ENCODE results near the gene YWHAQ. TPM values are rescaled to one million over a fixed set of nuclear protein-coding genes. Genes with fewer than 3 reads are reported as not detected.
"Not testable (repeated sequence)": the region's sequence is repeated elsewhere in the genome, so short reads cannot be mapped to it uniquely, and the experiment has no call there.

The YWHAQ gene
- total RNA-seq, 1 donor from 2014 or later, result 173 TPM

DNA sequence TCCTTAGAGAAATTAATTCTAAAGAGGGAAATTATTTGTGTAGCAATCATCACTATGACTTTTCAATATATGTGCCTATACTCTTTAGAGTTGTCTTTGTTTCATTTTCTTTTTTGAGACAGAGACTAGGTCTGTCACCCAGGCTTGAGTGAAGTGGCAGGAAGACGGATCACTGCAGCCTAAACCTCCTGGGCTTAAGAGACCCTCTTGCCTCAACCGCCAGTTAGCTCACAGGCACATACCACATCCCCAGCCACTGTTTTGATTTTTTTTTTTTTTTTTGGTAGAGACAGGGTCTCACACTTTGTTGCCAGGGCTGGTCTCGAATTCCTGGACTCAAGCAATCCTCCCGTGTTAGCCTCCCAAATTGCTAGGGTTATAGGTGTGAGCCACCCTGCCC is 12.4 kb downstream of the YWHAQ start:
- no peaks in the 10 kb centered on the region for H3K36me3 ChIP-seq
- intact Hi-C loops (cut with DNase I), result no loop called here

DNA sequence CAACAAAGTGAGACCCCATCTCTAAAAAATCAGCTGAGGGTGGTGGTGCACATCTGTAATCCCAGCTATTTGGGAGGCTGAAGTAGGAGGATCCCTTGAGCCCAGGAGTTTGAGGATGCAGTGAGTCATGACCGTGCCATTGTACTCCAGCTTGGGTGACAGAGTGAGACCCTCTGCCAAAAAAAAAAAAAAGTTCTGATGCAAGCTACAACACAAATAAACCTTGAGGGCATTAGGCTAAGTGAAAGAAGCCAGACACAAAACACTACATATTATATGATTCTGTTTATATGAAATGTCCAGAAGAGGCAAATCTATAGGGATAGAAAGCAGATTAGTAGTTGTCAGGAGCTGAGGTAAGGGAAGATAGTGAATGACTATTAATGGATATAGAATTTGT is 13.0 kb downstream of the YWHAQ start:
- no peak for DNase-seq (ENCODE audit: extremely low spot score in 2 of 2)
- no peaks in the 10 kb centered on the region for H3K36me3 ChIP-seq
- peaks cover 71% of the 10 kb centered on the region for H3K4me1 ChIP-seq
- intact Hi-C loops (cut with DNase I), result no loop called here
- no peak overlapping the region for H3K4me3 ChIP-seq
- TF ChIP-seq POLR2AphosphoS5 (IDR thresholded peaks at IDR 0.05; ENCODE audit: insufficient read depth in 1 of 2, low read depth in 1 of 2) (no peak), POLR2A (IDR thresholded peaks at IDR 0.05) (no peak)
- TF ChIP-seq, protein P1, sequence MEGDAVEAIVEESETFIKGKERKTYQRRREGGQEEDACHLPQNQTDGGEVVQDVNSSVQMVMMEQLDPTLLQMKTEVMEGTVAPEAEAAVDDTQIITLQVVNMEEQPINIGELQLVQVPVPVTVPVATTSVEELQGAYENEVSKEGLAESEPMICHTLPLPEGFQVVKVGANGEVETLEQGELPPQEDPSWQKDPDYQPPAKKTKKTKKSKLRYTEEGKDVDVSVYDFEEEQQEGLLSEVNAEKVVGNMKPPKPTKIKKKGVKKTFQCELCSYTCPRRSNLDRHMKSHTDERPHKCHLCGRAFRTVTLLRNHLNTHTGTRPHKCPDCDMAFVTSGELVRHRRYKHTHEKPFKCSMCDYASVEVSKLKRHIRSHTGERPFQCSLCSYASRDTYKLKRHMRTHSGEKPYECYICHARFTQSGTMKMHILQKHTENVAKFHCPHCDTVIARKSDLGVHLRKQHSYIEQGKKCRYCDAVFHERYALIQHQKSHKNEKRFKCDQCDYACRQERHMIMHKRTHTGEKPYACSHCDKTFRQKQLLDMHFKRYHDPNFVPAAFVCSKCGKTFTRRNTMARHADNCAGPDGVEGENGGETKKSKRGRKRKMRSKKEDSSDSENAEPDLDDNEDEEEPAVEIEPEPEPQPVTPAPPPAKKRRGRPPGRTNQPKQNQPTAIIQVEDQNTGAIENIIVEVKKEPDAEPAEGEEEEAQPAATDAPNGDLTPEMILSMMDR (IDR thresholded peaks at IDR 0.05), result no peak
- no peak overlapping the region for H3K27ac ChIP-seq
- no peaks in the 10 kb centered on the region for H3K27me3 ChIP-seq
- H3K9me3 ChIP-seq, result no peaks in the 10 kb centered on the region

More for the DNA sequence above, 12.4 kb downstream of the YWHAQ start:
- no peak overlapping the region for H3K4me3 ChIP-seq
- H3K27ac ChIP-seq, result no peak overlapping the region
- TF ChIP-seq POLR2AphosphoS5 (IDR thresholded peaks at IDR 0.05; ENCODE audit: insufficient read depth in 1 of 2, low read depth in 1 of 2) (no peak), POLR2A (IDR thresholded peaks at IDR 0.05) (no peak)
- TF ChIP-seq, protein P1 (IDR thresholded peaks at IDR 0.05), result no peak
- H3K9me3 ChIP-seq, result no peaks in the 10 kb centered on the region
- peaks cover 67% of the 10 kb centered on the region for H3K4me1 ChIP-seq
- DNase-seq (ENCODE audit: extremely low spot score in 2 of 2), result no peak
- H3K27me3 ChIP-seq, result no peaks in the 10 kb centered on the region

DNA sequence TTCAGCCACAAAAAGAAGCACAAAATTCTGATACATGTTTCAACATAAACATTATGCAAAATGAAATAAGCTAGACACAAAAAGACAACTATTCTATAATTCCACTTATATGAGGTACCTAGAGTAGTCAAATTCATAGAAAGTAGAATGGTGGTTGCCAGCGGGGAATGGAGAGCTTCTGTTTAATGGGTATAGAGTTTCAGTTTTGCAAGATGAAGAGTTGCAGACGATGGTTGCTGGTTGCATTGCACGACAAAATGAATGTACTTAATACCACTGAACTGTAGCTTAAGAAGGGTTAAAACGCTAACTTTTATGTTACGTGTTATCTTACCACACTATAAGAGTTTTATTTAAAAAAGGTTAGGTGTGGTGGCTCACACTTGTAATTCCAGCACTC is 13.5 kb downstream of the YWHAQ start:
- H3K4me1 ChIP-seq, result peaks cover 73% of the 10 kb centered on the region
- H3K36me3 ChIP-seq, result no peaks in the 10 kb centered on the region
- DNase-seq (ENCODE audit: extremely low spot score in 2 of 2), result no peak
- H3K27me3 ChIP-seq, result no peaks in the 10 kb centered on the region
- TF ChIP-seq, protein P1 (IDR thresholded peaks at IDR 0.05), result no peak
- no peak for TF ChIP-seq POLR2AphosphoS5 (IDR thresholded peaks at IDR 0.05; ENCODE audit: insufficient read depth in 1 of 2, low read depth in 1 of 2)
- no peak for TF ChIP-seq POLR2A (IDR thresholded peaks at IDR 0.05)
- H3K9me3 ChIP-seq, result no peaks in the 10 kb centered on the region
- H3K4me3 ChIP-seq, result no peak overlapping the region
- H3K27ac ChIP-seq, result no peak overlapping the region
- intact Hi-C loops (cut with DNase I), result no loop called here

DNA sequence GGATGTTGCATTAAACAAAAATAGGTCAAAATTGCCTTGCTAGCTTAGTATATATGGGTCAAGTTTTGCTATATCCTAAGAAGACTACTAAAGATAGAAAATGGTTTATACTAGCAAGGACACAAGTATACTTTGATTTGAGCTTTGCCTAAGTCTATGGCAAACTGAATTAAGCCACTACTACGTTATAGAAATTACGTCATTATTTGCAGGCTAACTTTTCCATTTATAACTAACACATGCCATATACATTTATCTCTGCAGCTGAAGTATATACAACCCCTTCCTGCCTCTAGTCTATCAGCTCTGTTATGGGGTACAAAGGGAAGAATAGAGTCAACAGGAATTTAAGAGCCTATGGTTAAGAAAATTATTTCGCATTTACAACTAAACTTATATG is 16.2 kb downstream of the YWHAQ start:
- no peak for DNase-seq (ENCODE audit: extremely low spot score in 2 of 2)
- no peak overlapping the region for H3K27ac ChIP-seq
- H3K4me1 ChIP-seq, result peaks cover 84% of the 10 kb centered on the region
- no peak overlapping the region for H3K4me3 ChIP-seq
- H3K9me3 ChIP-seq, result no peaks in the 10 kb centered on the region
- no peak for TF ChIP-seq POLR2AphosphoS5 (IDR thresholded peaks at IDR 0.05; ENCODE audit: insufficient read depth in 1 of 2, low read depth in 1 of 2)
- TF ChIP-seq, protein P1 (IDR thresholded peaks at IDR 0.05), result no peak
- no peak for TF ChIP-seq POLR2A (IDR thresholded peaks at IDR 0.05)
- intact Hi-C loops (cut with DNase I), result no loop called here
- no peaks in the 10 kb centered on the region for H3K36me3 ChIP-seq
- no peaks in the 10 kb centered on the region for H3K27me3 ChIP-seq

DNA sequence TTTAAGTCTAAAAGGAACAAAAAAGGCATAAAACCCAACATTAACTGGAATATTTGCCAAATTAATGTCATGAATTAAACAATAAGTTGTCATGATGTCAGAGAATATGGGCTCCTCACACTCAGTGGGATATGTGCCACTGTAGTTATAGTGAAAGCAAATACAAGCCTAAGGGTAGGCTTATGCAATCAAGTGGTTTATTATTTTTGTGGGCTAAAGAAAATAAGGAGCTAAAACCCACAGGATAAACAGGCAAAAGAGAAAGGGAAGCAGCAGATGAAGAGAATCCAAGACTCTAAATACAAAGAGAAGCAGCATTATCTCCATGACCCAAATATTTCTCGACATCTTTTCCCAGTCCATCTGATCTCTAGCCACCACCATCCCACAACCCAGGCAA is 17.5 kb downstream of the YWHAQ start:
- Histone ChIP-seq H3K9me3 (no peaks in the 10 kb centered on the region), H3K4me3 (no peak overlapping the region), H3K27ac (peak overlapping the region; percentile 41), H3K36me3 (no peaks in the 10 kb centered on the region), H3K4me1 (peaks cover 84% of the 10 kb centered on the region), H3K27me3 (no peaks in the 10 kb centered on the region)
- TF ChIP-seq, protein P1 (IDR thresholded peaks at IDR 0.05), result no peak
- TF ChIP-seq POLR2AphosphoS5 (IDR thresholded peaks at IDR 0.05; ENCODE audit: insufficient read depth in 1 of 2, low read depth in 1 of 2) (no peak), POLR2A (IDR thresholded peaks at IDR 0.05) (no peak)
- DNase-seq (ENCODE audit: extremely low spot score in 2 of 2), result no peak
- intact Hi-C loops (cut with DNase I), result no loop called here

DNA sequence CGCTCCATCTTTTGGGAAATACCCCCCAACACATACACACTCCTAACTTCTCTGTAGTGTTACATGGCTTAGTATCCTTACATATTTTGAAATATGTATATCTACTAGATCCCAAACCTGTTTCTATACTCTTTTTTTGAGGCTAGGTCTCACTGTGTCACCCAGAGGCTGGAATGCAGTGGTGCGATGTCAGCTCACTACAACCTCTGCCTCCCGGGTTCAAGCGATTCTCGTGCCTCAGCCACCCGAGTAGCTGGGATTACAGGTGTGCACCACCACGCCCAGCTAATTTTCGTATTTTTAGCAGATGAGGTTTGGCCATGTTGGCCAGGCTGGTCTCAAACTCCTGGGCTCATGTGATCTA is 19.3 kb downstream of the YWHAQ start:
- H3K36me3 ChIP-seq; H3K27ac ChIP-seq; DNase-seq (ENCODE audit: extremely low spot score in 2 of 2); H3K9me3 ChIP-seq; H3K27me3 ChIP-seq; H3K4me3 ChIP-seq; intact Hi-C loops (cut with DNase I): not testable (repeated sequence)
- peaks cover 97% of the 10 kb centered on the region for H3K4me1 ChIP-seq

Measured in vagina (tissue), 2 donors.